Immature natural killer cell (primary cell): ENCODE data around the gene KCNJ8. TPM values are rescaled to one million over a fixed set of nuclear protein-coding genes. Genes with fewer than 3 reads are reported as not detected.
"Not testable (repeated sequence)": the region's sequence is repeated elsewhere in the genome, so short reads cannot be mapped to it uniquely, and the experiment has no call there.

Source experiments
- DNase-seq, 3 donors: peaks; one replicate each; pipeline ENCODE4 v3.0.0; 2022; ENCODE audit warnings: mixed read lengths in 1 of 3
- H3K27ac Mint-ChIP-seq, 6 donors: one replicate each; pipeline ENCODE4 v1.8.0; 2020; ENCODE audit warnings: mixed read lengths in 6 of 6, mild to moderate bottlenecking in 5 of 6, inconsistent platforms in 4 of 6, moderate library complexity in 3 of 6
- H3K27me3 Mint-ChIP-seq, 3 donors: one replicate each; pipeline ENCODE4 v1.8.0; 2020 to 2021; ENCODE audit warnings: low read depth in 3 of 3, mild to moderate bottlenecking in 3 of 3, mixed read lengths in 3 of 3, moderate library complexity in 3 of 3, inconsistent platforms in 1 of 3
- H3K36me3 Mint-ChIP-seq, 3 donors: one replicate each; pipeline ENCODE4 v1.8.0; 2020; ENCODE audit warnings: mixed read lengths in 3 of 3, inconsistent platforms in 2 of 3, mild to moderate bottlenecking in 2 of 3
- H3K4me1 Mint-ChIP-seq, 2 donors: one replicate each; pipeline ENCODE4 v1.8.0; 2020; ENCODE audit warnings: inconsistent platforms in 2 of 2, mild to moderate bottlenecking in 2 of 2, mixed read lengths in 2 of 2, moderate library complexity in 1 of 2
- H3K4me3 Mint-ChIP-seq, 5 donors: one replicate each; pipeline ENCODE4 v1.8.0; 2020; ENCODE audit warnings: mild to moderate bottlenecking in 5 of 5, mixed read lengths in 5 of 5, inconsistent platforms in 3 of 5, moderate library complexity in 3 of 5
- H3K9me3 Mint-ChIP-seq, 6 donors: one replicate each; pipeline ENCODE4 v1.8.0; 2020; ENCODE audit warnings: mild to moderate bottlenecking in 6 of 6, mixed read lengths in 6 of 6, inconsistent platforms in 4 of 6, moderate library complexity in 3 of 6
- polyA plus RNA-seq, 3 donors: library from polyadenylated mRNA; unstranded; fragments of 300-500 nt; fragmentation: Illumina TruSeq; gene quantifications; one replicate each; pipeline ENCODE4 v1.2.3, GENCODE V29; 2021

KCNJ8 gene
- polyA plus RNA-seq, 3 donors from 2014 or later = not detected

GRCh38 chr12:21801522-21802288 is 27.2 kb upstream of the KCNJ8 start:
- no peaks in the 10 kb centered on the region for H3K27me3 Mint-ChIP-seq
- H3K27ac Mint-ChIP-seq = no peak overlapping the region
- H3K9me3 Mint-ChIP-seq = peaks cover 0 to 1% (median 0%) of the 10 kb centered on the region in 6 donors
- H3K4me3 Mint-ChIP-seq = no peak overlapping the region
- DNase-seq = no peak
- no peaks in the 10 kb centered on the region for H3K4me1 Mint-ChIP-seq
- no peaks in the 10 kb centered on the region for H3K36me3 Mint-ChIP-seq

GRCh38 chr12:21800011-21800410 is 25.5 kb upstream of the KCNJ8 start:
- Mint-ChIP-seq H3K4me3 (no peak overlapping the region), H3K27ac (no peak overlapping the region), H3K4me1 (no peaks in the 10 kb centered on the region), H3K9me3 (peaks cover 0 to 6% (median 2%) of the 10 kb centered on the region in 6 donors), H3K36me3 (no peaks in the 10 kb centered on the region), H3K27me3 (no peaks in the 10 kb centered on the region)
- no peak for DNase-seq

DNA sequence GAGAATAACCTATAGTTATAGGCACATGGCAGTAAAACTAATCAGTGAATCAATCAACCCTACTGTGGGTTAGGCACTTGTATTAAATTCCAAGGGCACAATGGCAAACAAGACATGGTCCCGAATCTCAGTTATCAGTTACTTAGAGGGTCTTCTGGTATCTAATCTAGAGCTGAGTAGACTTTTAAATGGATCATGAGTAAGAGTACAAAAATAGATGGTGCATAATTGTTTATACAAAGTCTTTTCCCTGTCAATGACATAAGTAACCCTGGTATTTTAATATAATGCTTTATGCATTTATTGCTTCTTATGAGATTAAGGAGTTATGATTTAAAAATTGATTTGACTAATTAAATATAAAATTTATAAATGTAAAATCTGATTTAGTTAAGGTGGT is 23.0 kb upstream of the KCNJ8 start:
- Mint-ChIP-seq H3K9me3 (peaks cover 0 to 7% (median 3%) of the 10 kb centered on the region in 6 donors), H3K27me3 (peaks cover 0 to 2% (median 0%) of the 10 kb centered on the region in 3 donors), H3K4me1 (no peaks in the 10 kb centered on the region), H3K36me3 (no peaks in the 10 kb centered on the region), H3K27ac (no peak overlapping the region), H3K4me3 (no peak overlapping the region)
- no peak for DNase-seq

- no peak overlapping the region for H3K4me3 Mint-ChIP-seq
- no peaks in the 10 kb centered on the region for H3K4me1 Mint-ChIP-seq
- H3K27ac Mint-ChIP-seq = no peak overlapping the region
- DNase-seq = no peak
- peaks cover 0 to 8% (median 3%) of the 10 kb centered on the region in 6 donors for H3K9me3 Mint-ChIP-seq
- H3K27me3 Mint-ChIP-seq = peaks cover 0 to 4% (median 0%) of the 10 kb centered on the region in 3 donors
- H3K36me3 Mint-ChIP-seq = no peaks in the 10 kb centered on the region
Measured at GRCh38 chr12:21795648-21796328, 21.3 kb upstream of the KCNJ8 start.

DNA sequence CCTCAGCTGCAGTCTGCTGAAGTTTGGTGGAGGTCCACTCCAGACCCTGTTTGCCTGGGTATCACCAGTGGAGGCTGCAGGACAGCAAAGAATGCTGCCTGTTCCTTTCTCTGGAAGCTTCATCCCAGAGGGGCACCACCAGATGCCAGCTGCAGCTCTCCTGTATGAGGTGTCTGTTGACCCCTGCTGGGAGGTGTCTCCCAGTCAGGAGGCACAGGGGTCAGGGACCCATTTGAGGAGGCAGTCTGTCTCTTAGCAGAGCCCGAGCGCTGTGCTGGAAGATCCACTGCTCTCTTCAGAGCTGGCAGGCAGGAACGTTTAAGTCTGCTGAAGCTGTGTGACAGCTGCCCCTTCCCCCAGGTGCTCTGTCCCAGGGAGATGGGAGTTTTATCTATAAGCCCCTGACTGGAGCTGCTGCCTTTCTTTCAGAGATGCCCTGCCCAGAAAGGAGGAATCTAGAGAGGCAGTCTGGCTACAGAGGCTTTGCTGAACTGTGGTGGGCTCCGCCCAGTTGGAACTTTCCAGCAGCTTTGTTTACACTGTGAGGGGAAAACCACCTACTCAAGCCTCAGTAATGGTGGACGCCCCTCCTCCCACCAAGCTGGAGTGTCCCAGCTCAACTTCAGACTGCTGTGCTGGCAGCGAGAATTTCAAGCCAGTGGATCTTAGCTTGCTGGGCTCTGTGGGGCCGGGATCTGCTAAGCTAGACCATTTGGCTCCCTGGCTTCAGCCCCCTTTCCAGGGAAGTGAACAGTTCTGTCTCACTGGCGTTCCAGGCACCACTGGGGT is 20.5 kb upstream of the KCNJ8 start:
- not testable (repeated sequence) for DNase-seq, H3K27me3 Mint-ChIP-seq, H3K4me3 Mint-ChIP-seq, H3K27ac Mint-ChIP-seq, H3K4me1 Mint-ChIP-seq, H3K36me3 Mint-ChIP-seq, H3K9me3 Mint-ChIP-seq

DNA sequence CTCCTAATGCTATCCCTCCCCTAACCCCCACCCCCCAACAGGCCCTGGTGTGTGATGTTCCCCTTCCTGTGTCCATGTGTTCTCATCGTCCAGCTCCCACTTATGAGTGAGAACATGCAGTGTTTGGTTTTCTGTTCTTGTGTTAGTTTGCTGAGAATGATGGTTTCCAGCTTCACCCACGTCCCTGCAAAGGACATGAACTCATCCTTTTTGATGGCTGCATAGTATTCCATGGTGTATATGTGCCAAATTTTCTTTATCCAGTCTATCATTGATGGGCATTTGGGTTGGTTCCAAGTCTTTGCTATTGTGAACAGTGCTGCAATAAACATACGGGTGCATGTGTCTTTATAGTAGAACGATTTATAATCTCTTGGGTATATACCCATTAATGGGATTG is 15.2 kb upstream of the KCNJ8 start:
- not testable (repeated sequence) for H3K4me1 Mint-ChIP-seq, DNase-seq, H3K36me3 Mint-ChIP-seq, H3K27ac Mint-ChIP-seq, H3K4me3 Mint-ChIP-seq, H3K27me3 Mint-ChIP-seq, H3K9me3 Mint-ChIP-seq

DNA sequence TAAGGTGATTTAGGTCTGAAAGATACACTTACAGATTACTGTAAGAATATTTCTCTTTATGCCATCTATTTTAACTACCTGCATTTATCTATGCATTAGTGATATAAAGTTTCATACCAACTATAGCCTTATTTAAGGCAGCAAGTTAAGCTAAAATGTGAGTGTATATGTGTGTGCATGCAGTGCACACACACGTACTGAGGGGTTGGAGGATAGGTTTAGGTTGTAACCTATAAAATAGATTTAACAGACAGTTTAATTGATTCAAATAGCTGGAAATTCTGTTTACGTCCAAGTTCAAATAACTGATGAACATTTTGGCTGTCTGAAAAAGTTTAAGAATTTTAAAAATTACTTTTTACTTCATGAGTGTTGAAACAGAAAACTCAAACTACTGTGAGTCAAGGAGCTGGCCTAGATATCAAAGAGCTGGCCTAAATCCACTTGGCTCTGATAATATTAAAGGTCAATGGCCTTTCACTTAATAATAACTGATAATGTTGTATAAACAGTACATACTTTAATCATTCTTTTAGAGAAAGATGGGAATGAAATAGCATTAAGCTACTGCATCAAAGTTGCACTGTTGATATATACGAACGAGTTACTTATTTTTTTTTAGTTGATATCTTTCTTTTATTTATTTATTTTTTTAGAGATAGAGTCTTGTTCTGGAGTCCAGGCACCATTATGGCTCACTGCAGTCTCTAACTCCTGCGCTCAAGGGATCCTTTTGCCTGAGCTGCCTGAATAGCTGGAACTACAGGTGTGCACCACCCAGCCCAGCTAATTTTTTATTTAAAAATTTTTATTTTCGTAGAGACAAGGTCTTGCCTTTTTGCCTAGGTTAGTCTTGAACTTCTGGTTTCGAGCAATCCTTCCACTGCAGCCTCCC is 13.8 kb upstream of the KCNJ8 start:
- Mint-ChIP-seq H3K27me3 (peaks cover 0 to 2% (median 2%) of the 10 kb centered on the region in 3 donors), H3K4me1 (no peaks in the 10 kb centered on the region), H3K9me3 (peaks cover 0 to 2% (median 2%) of the 10 kb centered on the region in 6 donors), H3K27ac (no peak overlapping the region), H3K4me3 (no peak overlapping the region), H3K36me3 (no peaks in the 10 kb centered on the region)
- no peak for DNase-seq

DNA sequence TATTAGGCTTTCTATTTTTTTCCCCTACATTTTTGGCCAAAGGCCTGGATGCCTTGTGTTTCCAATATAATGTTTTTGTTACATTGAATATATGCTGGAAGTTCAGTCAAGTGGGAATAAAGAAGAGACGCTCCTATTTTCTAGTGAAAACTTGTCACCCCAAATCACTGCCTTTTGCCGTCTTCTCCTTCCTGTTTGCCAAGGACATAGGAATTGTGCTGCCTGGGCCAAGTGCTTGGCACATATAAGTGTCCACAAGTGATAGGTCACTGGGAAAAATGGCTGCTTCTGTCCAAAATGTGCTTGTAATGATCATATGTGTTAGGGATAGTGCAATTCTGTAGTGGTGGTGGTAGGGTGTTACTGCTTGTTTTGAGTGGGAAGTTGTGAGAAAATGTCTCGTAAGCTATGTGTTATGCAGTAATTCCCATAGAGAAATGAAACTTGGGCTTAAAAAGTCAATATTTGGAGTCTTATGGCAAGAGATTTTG is 11.6 kb upstream of the KCNJ8 start:
- H3K27ac Mint-ChIP-seq = no peak overlapping the region
- H3K4me3 Mint-ChIP-seq = no peak overlapping the region
- peaks cover 0 to 10% (median under 1%) of the 10 kb centered on the region in 6 donors for H3K9me3 Mint-ChIP-seq
- no peak for DNase-seq
- peaks cover 0 to 2% (median 0%) of the 10 kb centered on the region in 3 donors for H3K27me3 Mint-ChIP-seq
- no peaks in the 10 kb centered on the region for H3K36me3 Mint-ChIP-seq
- H3K4me1 Mint-ChIP-seq = no peaks in the 10 kb centered on the region

GRCh38 chr12:21782723-21783122 is 8.2 kb upstream of the KCNJ8 start:
- not testable (repeated sequence) for H3K36me3 Mint-ChIP-seq, H3K9me3 Mint-ChIP-seq, H3K27ac Mint-ChIP-seq, DNase-seq, H3K4me3 Mint-ChIP-seq, H3K27me3 Mint-ChIP-seq, H3K4me1 Mint-ChIP-seq

DNA sequence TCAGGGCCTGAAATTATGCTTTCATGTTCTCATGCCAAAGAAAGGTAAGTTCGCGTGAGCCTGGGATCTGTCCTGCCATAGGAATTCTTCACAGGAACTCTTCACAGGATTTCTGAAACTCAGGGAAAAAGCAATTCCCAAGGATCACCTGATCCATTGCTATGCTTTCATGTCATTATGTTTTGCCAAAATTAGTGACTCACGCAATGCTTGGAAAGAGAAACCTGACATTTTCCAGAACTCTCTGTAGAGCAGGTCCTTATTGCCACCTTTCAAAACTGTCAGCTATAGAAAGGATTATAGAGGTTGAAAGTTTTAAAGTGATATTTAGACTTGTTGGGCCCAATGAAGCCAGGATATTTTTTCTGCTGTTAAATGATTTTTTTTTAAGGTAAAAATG is 6.3 kb upstream of the KCNJ8 start:
- no peak overlapping the region for H3K27ac Mint-ChIP-seq
- no peaks in the 10 kb centered on the region for H3K4me1 Mint-ChIP-seq
- peaks cover 0 to 10% (median 4%) of the 10 kb centered on the region in 6 donors for H3K9me3 Mint-ChIP-seq
- no peak for DNase-seq
- no peaks in the 10 kb centered on the region for H3K36me3 Mint-ChIP-seq
- peaks cover 4 to 8% (median 7%) of the 10 kb centered on the region in 3 donors for H3K27me3 Mint-ChIP-seq
- H3K4me3 Mint-ChIP-seq = no peak overlapping the region

- H3K9me3 Mint-ChIP-seq = peaks cover 0 to 9% (median 3%) of the 10 kb centered on the region in 6 donors
- DNase-seq = no peak
- no peaks in the 10 kb centered on the region for H3K4me1 Mint-ChIP-seq
- H3K27ac Mint-ChIP-seq = no peak overlapping the region
- no peak overlapping the region for H3K4me3 Mint-ChIP-seq
- no peaks in the 10 kb centered on the region for H3K36me3 Mint-ChIP-seq
- H3K27me3 Mint-ChIP-seq = peaks cover 6 to 24% (median 20%) of the 10 kb centered on the region in 3 donors
Measured at GRCh38 chr12:21776175-21776574, 1.7 kb upstream of the KCNJ8 start.

GRCh38 chr12:21775133-21775820 is 771 bp upstream of the KCNJ8 start:
- H3K4me1 Mint-ChIP-seq = no peaks in the 10 kb centered on the region
- H3K36me3 Mint-ChIP-seq = no peaks in the 10 kb centered on the region
- no peak overlapping the region for H3K27ac Mint-ChIP-seq
- peaks cover 6 to 26% (median 20%) of the 10 kb centered on the region in 3 donors for H3K27me3 Mint-ChIP-seq
- no peak for DNase-seq
- H3K4me3 Mint-ChIP-seq = no peak overlapping the region
- H3K9me3 Mint-ChIP-seq = peaks cover 0 to 9% (median 3%) of the 10 kb centered on the region in 6 donors

DNA sequence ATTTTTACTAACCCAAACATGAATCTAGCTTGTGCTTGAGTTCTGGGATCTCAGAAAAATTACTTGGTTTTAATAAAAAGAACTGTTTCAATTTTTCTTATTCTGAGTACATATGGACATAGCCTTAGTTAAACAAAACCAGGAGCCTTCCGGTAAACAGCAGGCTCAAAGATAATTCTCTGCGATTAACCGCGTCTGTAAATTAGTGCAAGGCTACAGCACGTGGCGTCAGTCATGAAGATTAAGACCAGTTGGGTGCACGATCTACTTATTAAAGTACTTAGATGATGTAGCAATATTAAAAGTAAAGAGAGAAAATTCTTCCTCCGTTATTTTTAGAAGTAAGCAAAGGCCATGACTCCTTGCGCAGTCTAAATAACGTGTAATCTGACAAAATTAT is 700 bp downstream of the KCNJ8 start:
- Mint-ChIP-seq H3K9me3 (peaks cover 0 to 9% (median 3%) of the 10 kb centered on the region in 6 donors), H3K36me3 (no peaks in the 10 kb centered on the region), H3K27ac (no peak overlapping the region), H3K4me1 (no peaks in the 10 kb centered on the region), H3K27me3 (peaks cover 6 to 26% (median 20%) of the 10 kb centered on the region in 3 donors), H3K4me3 (peak overlapping the region in 1 of 5 donors; percentile 34)
- DNase-seq = no peak
